Measurements from ENCODE around the gene SYCE3.
A peak's percentile ranks its signal among the peaks of the same experiment; 100 is the strongest.

SYCE3 gene

DNA sequence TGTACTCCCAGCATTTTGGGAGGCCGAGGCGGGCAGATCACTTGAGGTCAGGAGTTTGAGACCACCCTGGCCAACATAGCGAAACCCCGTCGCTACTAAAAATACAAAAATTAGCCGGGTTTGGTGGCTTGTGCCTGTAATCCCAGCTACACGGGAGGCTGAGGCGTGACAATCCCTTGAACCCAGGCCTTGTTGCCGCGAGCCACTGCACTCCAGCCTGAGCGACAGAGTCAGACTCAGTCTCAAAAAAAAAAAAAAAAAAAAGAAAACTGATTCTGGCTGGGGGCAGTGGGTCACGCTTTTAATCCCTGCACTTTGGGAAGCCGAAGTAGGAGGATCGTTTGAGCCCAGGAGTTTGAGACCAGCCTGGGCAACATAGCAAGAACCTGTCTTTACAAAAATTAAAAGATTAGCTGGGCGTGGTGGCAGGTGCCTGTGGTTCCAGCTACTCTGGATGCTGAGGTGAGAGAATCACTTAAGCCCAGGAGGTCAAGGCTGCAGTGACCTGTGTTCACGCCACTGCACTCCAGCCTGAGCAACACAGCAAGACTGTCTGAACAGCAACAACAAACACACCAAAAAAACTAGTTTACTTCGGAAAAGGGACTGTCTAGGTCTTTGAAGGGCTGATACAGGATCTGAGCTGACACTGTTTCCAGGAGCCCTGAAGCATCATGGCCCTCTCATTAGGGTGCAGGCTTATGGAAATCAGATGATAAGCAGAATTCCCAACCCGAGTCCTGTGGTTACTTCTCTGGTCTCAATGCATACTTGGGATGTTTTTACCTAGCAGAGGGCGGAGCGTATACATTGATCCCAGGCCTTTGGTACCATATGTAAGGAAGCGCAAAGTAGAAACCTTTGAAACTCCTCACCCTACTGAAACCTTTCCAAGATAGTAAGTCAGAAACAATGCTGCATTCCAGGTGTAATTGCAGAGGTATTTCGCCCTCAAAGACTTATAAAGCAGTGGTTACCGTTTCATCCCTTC lies 21.7 kb upstream of the SYCE3 start:
- Histone ChIP-seq H3K4me1 (ENCODE audit: control insufficient read depth in 1 of 2, insufficient read depth in 2 of 2, low read length in 2 of 2) (peaks cover 16 to 20% of the 10 kb centered on the region in 2 donors), H3K27me3 (ENCODE audit: control insufficient read depth in 1 of 2, insufficient read depth in 2 of 2, low read length in 2 of 2) (no peaks in the 10 kb centered on the region), H3K9ac (ENCODE audit: low read depth in 1 of 2, low read length in 2 of 2) (peak overlapping the region in 1 of 2 donors; percentile 67), H3K36me3 (ENCODE audit: control insufficient read depth in 1 of 2, insufficient read depth in 2 of 2, low read length in 2 of 2) (peaks cover 0 to 15% of the 10 kb centered on the region in 2 donors), H3K27ac (ENCODE audit: low read depth, low read length) (no peak overlapping the region), H3K4me3 (ENCODE audit: low read depth in 1 of 2, low read length in 2 of 2) (no peak overlapping the region), H3K9me3 (ENCODE audit: control insufficient read depth in 1 of 2, low read length in 2 of 2) (no peaks in the 10 kb centered on the region)

DNA sequence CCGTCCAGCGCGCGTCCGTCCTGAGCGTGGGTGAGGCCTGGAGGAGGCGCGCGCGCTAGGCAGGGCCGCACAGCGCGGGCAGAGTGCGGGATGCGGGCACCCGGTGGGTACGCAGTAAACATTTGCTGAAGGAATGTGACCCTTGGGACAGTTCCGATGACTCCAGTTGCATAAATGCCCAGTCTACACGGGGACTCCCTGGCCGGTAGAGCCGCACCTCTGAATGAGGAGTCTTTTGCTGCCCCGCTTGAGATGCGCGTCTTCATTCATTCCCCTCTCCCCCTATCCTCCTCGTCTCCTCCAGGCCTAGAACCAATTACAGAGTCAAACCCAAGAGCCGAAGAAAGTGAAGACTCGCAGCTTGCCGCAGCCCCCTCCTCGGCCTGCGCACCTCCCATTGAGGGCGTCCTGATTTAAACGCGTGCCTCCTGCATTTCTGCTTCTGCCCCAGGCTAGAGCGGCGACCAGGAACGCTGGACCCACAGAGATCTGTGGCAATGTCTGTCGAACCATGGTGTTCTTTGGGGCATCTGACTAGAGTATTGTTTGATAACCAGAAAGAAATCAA lies 20.7 kb upstream of the SYCE3 start:
- Histone ChIP-seq H3K9me3 (ENCODE audit: control insufficient read depth in 1 of 2, low read length in 2 of 2) (no peaks in the 10 kb centered on the region), H3K27me3 (ENCODE audit: control insufficient read depth in 1 of 2, insufficient read depth in 2 of 2, low read length in 2 of 2) (no peaks in the 10 kb centered on the region), H3K27ac (ENCODE audit: low read depth, low read length) (no peak overlapping the region), H3K36me3 (ENCODE audit: control insufficient read depth in 1 of 2, insufficient read depth in 2 of 2, low read length in 2 of 2) (peaks cover 0 to 22% of the 10 kb centered on the region in 2 donors), H3K4me1 (ENCODE audit: control insufficient read depth in 1 of 2, insufficient read depth in 2 of 2, low read length in 2 of 2) (peaks cover 24 to 31% of the 10 kb centered on the region in 2 donors), H3K9ac (ENCODE audit: low read depth in 1 of 2, low read length in 2 of 2) (peak overlapping the region; percentile 67 to 93), H3K4me3 (ENCODE audit: low read depth in 1 of 2, low read length in 2 of 2) (peak overlapping the region; percentile 91)

DNA sequence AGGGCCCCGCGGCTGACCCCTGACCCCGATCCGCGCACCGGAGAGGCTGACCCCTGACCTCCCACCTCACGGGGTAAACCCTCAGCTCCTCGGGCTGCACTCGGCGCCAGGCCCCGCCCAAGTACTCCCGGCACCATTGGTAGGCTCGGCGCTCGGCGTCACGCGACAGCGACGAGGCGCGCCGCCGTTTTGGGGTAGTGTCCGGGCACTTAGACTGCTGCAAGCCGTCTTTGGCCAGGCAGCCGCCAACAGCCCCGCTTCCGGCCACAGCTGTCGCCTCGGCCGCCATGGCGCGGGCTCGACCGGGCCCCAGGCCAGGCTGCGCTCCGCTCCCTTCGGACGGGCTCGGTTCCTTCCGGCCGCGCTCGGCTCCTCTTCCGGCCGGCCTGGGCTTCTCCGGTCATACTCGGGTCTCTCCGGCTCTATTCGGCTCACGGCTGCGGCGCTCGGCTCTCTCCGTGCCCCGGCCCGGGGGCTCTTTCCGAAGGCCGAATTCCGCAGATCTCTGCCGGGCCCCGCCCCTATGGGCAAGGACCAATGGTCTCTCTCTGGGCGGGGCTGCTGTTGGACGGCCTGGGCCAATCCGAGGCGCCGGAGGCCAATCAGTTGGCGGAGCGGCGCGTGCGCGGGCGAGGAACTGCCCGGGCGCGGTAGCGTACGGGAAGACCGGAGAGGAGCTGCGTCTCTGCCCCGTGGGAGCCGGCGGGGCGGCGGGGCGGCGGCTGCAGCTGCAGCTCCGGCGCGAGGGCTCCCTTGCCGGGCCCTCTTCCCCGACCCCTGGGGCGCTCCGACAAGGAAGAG lies 20.0 kb upstream of the SYCE3 start, which contains the start of gene CHKB:
Gene CHKB (minus strand): TSS at position 357 of the 801 bp plus-strand sequence. CDS start 68 bp downstream, at position 289.
- H3K36me3 ChIP-seq (ENCODE audit: control insufficient read depth in 1 of 2, insufficient read depth in 2 of 2, low read length in 2 of 2) = peaks cover 0 to 22% of the 10 kb centered on the region in 2 donors
- H3K9ac ChIP-seq (ENCODE audit: low read depth in 1 of 2, low read length in 2 of 2) = peak within 1 kb of the TSS; percentile 90 to 95
- H3K4me3 ChIP-seq (ENCODE audit: low read depth in 1 of 2, low read length in 2 of 2) = peak within 1 kb of the TSS; percentile 91 to 92
- peak within 1 kb of the TSS; percentile 99 for H3K27ac ChIP-seq (ENCODE audit: low read depth, low read length)
- no peaks in the 10 kb centered on the region for H3K9me3 ChIP-seq (ENCODE audit: control insufficient read depth in 1 of 2, low read length in 2 of 2)
- H3K4me1 ChIP-seq (ENCODE audit: control insufficient read depth in 1 of 2, insufficient read depth in 2 of 2, low read length in 2 of 2) = peaks cover 24 to 32% of the 10 kb centered on the region in 2 donors
- no peaks in the 10 kb centered on the region for H3K27me3 ChIP-seq (ENCODE audit: control insufficient read depth in 1 of 2, insufficient read depth in 2 of 2, low read length in 2 of 2)

DNA sequence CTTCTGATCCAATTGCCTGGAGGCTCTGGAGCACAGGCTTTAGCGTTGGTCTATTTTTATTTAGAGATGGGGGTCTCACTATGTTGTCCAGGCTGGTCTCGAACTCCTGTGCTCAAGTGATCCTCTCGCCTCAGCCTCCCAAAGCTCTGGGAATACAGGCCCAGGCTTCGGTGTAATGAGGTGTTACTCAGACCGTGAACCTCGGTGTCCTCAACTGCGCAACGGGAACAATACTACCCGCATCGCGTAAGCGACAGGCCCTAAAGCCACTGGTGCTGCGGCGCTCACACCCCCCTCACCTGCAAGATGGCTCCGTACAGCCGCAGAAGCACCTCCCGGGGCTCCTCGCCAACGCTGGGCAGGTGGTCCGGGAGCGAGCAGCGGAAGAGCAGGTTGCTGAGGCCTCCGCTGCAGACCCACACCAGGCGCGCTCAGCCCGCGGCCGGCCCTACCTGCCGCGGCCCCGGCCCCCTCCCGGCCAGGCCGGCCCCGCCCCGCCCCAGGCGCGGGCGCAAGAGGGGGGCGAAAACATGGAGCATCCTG lies 19.3 kb upstream of the SYCE3 start:
- Histone ChIP-seq H3K36me3 (ENCODE audit: control insufficient read depth in 1 of 2, insufficient read depth in 2 of 2, low read length in 2 of 2) (peaks cover 0 to 22% of the 10 kb centered on the region in 2 donors), H3K27me3 (ENCODE audit: control insufficient read depth in 1 of 2, insufficient read depth in 2 of 2, low read length in 2 of 2) (no peaks in the 10 kb centered on the region), H3K9me3 (ENCODE audit: control insufficient read depth in 1 of 2, low read length in 2 of 2) (no peaks in the 10 kb centered on the region), H3K4me1 (ENCODE audit: control insufficient read depth in 1 of 2, insufficient read depth in 2 of 2, low read length in 2 of 2) (peaks cover 24 to 32% of the 10 kb centered on the region in 2 donors), H3K9ac (ENCODE audit: low read depth in 1 of 2, low read length in 2 of 2) (peak overlapping the region; percentile 90 to 95), H3K27ac (ENCODE audit: low read depth, low read length) (peak overlapping the region; percentile 99), H3K4me3 (ENCODE audit: low read depth in 1 of 2, low read length in 2 of 2) (peak overlapping the region; percentile 81 to 92)

DNA sequence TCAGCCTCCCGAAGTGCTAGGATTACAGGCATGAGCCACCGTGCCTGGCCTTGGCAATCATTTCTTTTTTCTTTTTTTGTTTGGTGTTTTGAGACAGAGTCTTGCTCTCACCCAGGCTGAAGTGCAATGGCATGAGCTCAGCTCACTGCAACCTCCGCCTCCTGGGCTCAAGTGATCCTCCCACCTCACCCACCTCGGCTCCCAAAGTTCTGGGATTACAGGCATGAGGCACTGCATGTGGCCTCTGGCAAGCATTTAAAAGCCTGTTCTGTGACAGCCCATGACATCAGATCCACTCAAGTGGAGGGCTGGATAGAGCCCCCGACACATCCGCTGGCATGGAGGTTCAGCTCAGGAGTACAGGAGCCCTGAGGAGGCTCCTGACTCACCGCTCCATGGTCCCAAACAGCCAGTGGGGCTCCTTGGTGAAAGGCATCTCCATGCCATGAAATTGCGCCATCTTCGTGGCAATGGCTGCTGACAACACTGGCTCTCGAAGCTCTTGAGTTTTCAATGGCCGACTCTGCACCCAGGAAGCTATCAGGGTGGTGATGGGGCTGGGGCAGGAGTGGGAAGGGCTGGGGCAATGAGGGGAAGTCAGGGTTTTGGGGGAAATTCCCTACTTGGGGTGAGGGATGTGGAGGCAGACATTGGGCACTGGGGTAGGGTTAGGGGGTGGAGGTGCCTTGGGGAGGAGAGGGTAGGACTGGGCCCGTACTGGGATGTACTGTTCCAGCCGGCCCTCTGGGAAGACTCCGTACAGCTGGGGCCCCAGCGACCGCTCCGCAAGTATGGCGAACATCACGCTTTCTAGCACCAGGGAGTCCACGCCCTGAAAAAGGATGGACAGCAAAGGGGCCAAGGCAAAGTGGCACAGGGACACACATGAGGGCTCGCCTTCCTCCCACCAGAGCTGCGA lies 18.6 kb upstream of the SYCE3 start:
- peaks cover 0 to 22% of the 10 kb centered on the region in 2 donors for H3K36me3 ChIP-seq (ENCODE audit: control insufficient read depth in 1 of 2, insufficient read depth in 2 of 2, low read length in 2 of 2)

DNA sequence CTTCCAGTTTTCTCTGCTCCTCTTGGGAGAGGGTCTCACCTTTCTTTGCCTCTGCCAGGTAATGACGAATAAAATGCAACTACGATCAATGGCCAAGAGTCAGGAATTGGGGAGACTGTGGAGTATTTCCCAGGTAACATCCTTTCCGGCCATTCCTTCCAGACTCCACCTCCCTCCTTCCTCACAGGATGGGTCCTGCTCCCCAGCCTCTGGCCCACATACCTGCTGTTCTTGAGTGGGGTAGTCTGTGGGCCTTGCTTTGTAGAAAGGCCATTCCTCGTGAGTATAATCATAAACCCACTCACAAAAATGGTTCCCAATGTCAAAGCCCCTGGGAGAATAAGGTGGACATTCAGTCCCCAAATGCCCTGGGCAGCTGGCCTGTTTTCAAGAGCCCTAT lies 17.0 kb upstream of the SYCE3 start:
- Histone ChIP-seq H3K27ac (ENCODE audit: low read depth, low read length) (no peak overlapping the region), H3K9me3 (ENCODE audit: control insufficient read depth in 1 of 2, low read length in 2 of 2) (no peaks in the 10 kb centered on the region), H3K27me3 (ENCODE audit: control insufficient read depth in 1 of 2, insufficient read depth in 2 of 2, low read length in 2 of 2) (no peaks in the 10 kb centered on the region), H3K36me3 (ENCODE audit: control insufficient read depth in 1 of 2, insufficient read depth in 2 of 2, low read length in 2 of 2) (peaks cover 0 to 22% of the 10 kb centered on the region in 2 donors), H3K9ac (ENCODE audit: low read depth in 1 of 2, low read length in 2 of 2) (no peak overlapping the region), H3K4me1 (ENCODE audit: control insufficient read depth in 1 of 2, insufficient read depth in 2 of 2, low read length in 2 of 2) (peaks cover 24 to 32% of the 10 kb centered on the region in 2 donors), H3K4me3 (ENCODE audit: low read depth in 1 of 2, low read length in 2 of 2) (no peak overlapping the region)

More for the DNA sequence above, 18.6 kb upstream of the SYCE3 start:
- H3K4me1 ChIP-seq (ENCODE audit: control insufficient read depth in 1 of 2, insufficient read depth in 2 of 2, low read length in 2 of 2) = peaks cover 24 to 32% of the 10 kb centered on the region in 2 donors
- H3K27me3 ChIP-seq (ENCODE audit: control insufficient read depth in 1 of 2, insufficient read depth in 2 of 2, low read length in 2 of 2) = no peaks in the 10 kb centered on the region
- no peaks in the 10 kb centered on the region for H3K9me3 ChIP-seq (ENCODE audit: control insufficient read depth in 1 of 2, low read length in 2 of 2)
- H3K9ac ChIP-seq (ENCODE audit: low read depth in 1 of 2, low read length in 2 of 2) = peak overlapping the region; percentile 90 to 95
- H3K4me3 ChIP-seq (ENCODE audit: low read depth in 1 of 2, low read length in 2 of 2) = peak overlapping the region; percentile 81 to 92
- H3K27ac ChIP-seq (ENCODE audit: low read depth, low read length) = no peak overlapping the region

DNA sequence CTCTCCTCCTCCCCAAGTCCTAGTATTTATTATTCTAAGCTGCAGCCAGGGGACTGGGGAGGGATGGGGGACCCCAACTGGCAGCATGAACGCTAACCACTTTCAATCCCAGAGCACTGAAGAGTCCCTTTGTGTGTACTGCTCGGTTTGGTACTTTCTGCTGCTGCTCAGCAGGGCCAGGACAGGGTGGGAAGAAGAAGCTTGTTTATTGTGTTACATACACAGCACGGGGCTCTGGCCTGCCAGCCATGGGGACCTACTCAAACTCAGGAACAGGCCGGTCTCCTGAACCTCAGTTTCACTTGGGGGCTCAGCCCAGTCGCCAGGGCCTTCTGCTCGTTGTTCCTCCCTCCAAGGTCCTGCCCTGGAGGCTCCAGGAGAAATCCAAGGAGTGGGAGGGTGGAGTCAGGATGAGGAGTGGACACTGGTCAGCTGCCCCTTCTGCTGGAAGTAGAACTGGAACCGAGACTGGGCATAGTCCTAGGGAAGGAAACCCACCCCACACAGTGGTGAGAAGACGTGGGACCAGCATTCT lies 16.1 kb upstream of the SYCE3 start:
- Histone ChIP-seq H3K9ac (ENCODE audit: low read depth in 1 of 2, low read length in 2 of 2) (no peak overlapping the region), H3K27ac (ENCODE audit: low read depth, low read length) (no peak overlapping the region), H3K27me3 (ENCODE audit: control insufficient read depth in 1 of 2, insufficient read depth in 2 of 2, low read length in 2 of 2) (no peaks in the 10 kb centered on the region), H3K4me3 (ENCODE audit: low read depth in 1 of 2, low read length in 2 of 2) (no peak overlapping the region), H3K4me1 (ENCODE audit: control insufficient read depth in 1 of 2, insufficient read depth in 2 of 2, low read length in 2 of 2) (peaks cover 23 to 30% of the 10 kb centered on the region in 2 donors), H3K9me3 (ENCODE audit: control insufficient read depth in 1 of 2, low read length in 2 of 2) (no peaks in the 10 kb centered on the region), H3K36me3 (ENCODE audit: control insufficient read depth in 1 of 2, insufficient read depth in 2 of 2, low read length in 2 of 2) (peaks cover 0 to 22% of the 10 kb centered on the region in 2 donors)

DNA sequence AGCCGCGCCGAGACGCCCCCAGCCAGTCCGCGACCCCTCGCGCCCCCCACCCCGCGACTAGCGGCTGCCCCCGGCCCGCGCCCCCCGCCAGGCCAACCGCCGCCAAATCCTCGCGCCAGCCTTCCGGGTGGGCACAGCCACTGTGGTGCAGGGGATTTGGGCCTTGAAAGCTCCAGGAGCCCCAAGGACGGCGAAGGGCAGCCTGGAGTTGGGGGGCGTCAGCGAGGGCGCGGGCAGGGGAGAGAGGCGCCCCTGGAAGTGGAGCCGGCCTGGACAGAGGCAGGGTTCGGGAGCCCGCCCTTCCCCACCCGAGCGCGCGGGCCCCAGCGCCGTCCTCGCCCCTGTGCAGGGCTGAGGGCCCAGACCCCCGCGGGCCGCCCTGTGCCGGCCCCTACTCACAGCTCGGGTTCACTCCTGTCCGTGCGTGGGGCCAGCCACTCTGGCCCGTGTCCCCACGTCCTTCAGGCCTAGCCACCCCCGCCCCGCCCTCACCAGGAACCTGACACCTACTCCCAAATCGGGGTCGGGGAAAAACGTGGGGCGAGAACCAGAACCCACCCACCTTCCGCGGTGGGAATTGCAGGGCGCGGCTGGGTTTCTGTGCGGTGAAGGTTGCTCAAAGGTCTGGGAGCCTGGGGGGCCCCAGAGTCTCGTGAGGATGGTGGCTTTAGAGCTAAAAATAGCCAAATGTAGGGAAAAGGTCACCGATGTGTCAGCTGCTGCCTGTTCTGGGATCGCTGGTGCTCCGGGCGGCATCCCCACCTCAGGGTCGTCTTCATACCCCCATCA lies 15.5 kb upstream of the SYCE3 start, which contains the start of gene CPT1B:
Gene CPT1B (minus strand): TSS at position 441 of the 789 bp plus-strand sequence. CDS start 512 bp downstream, outside the sequence.
- Histone ChIP-seq H3K27me3 (ENCODE audit: control insufficient read depth in 1 of 2, insufficient read depth in 2 of 2, low read length in 2 of 2) (no peaks in the 10 kb centered on the region), H3K4me1 (ENCODE audit: control insufficient read depth in 1 of 2, insufficient read depth in 2 of 2, low read length in 2 of 2) (peaks cover 17 to 24% of the 10 kb centered on the region in 2 donors), H3K9ac (ENCODE audit: low read depth in 1 of 2, low read length in 2 of 2) (no peak within 1 kb of the TSS), H3K36me3 (ENCODE audit: control insufficient read depth in 1 of 2, insufficient read depth in 2 of 2, low read length in 2 of 2) (peaks cover 0 to 28% of the 10 kb centered on the region in 2 donors), H3K27ac (ENCODE audit: low read depth, low read length) (no peak within 1 kb of the TSS), H3K4me3 (ENCODE audit: low read depth in 1 of 2, low read length in 2 of 2) (no peak within 1 kb of the TSS), H3K9me3 (ENCODE audit: control insufficient read depth in 1 of 2, low read length in 2 of 2) (no peaks in the 10 kb centered on the region)

Data from duodenal mucosa (tissue), 2 donors.